PC-3 (cell line): Measurements from ENCODE around the gene PELO. TPM values are rescaled to one million over a fixed set of nuclear protein-coding genes. Genes with fewer than 3 reads are reported as not detected.

ENCODE experiments used
- ATAC-seq: fragments of 200-7000 bp; cut with Tn5 transposase; 2 replicates; pipeline ENCODE4 v1.9.1; 2020; ENCODE audit warnings: mild to moderate bottlenecking, moderate library complexity
- BruUV-seq: library from RNA; stranded (reverse); fragments of 400-500 nt; replicated peaks from 2 replicates; lab custom pipeline; 2021; lab: Mats Ljungman, UMichigan
- CTCF ChIA-PET: fragments of 300-600 bp; sonication (Branson Sonifier 250); formaldehyde crosslinking; loops from one replicate; lab custom pipeline; 2022; ENCODE audit warnings: antibody characterized with exemption; lab: Charles Lee
- POLR2A ChIA-PET: fragments of 300-600 bp; sonication (Branson Sonifier 250); formaldehyde crosslinking; loops from one replicate; lab custom pipeline; 2022; ENCODE audit warnings: antibody characterized with exemption; ENCODE audit not compliant: unreplicated experiment; lab: Charles Lee
- DNase-seq: peaks from one replicate; pipeline ENCODE4 v3.0.0-alpha.2; 2015
- H2AFZ ChIP-seq: fragments of 300-600 bp; sonication (generic); 2 replicates; pipeline ENCODE4 v1.6.0; 2016; ENCODE audit warnings: antibody characterized with exemption, low read length
- H3F3A ChIP-seq: fragments of 300-600 bp; sonication (generic); one replicate; pipeline ENCODE4 v1.6.0; 2017; ENCODE audit warnings: antibody characterized with exemption, low read length, control low read depth, mild to moderate bottlenecking; ENCODE audit not compliant: unreplicated experiment
- H3K27ac ChIP-seq: fragments of 300-600 bp; sonication (generic); 2 replicates; pipeline ENCODE4 v1.5.1; 2016; ENCODE audit warnings: mild to moderate bottlenecking, low read length
- H3K27me3 ChIP-seq: fragments of 300-600 bp; sonication (generic); 2 replicates; pipeline ENCODE4 v1.6.1; 2016; ENCODE audit warnings: low read length, mixed read lengths
- H3K36me3 ChIP-seq: fragments of 300-600 bp; sonication (generic); 2 replicates; pipeline ENCODE4 v1.6.1; 2016; ENCODE audit warnings: low read depth, mixed run types, low read length, mixed read lengths
- H3K4me1 ChIP-seq: fragments of 300-600 bp; sonication (generic); 2 replicates; pipeline ENCODE4 v1.5.1; 2016; ENCODE audit warnings: low read length; ENCODE audit not compliant: insufficient read depth
- H3K4me2 ChIP-seq: fragments of 300-600 bp; sonication (generic); 2 replicates; pipeline ENCODE4 v1.6.0; 2016; ENCODE audit warnings: low read length
- H3K4me3 ChIP-seq: fragments of 300-600 bp; sonication (generic); 2 replicates; pipeline ENCODE4 v1.5.1; 2016; ENCODE audit warnings: mild to moderate bottlenecking, low read length, mixed read lengths
- H3K79me2 ChIP-seq: fragments of 300-600 bp; sonication (generic); 2 replicates; pipeline ENCODE4 v1.6.1; 2017; ENCODE audit warnings: low read length, mixed read lengths
- H3K9ac ChIP-seq: fragments of 300-600 bp; sonication (generic); 2 replicates; pipeline ENCODE4 v1.6.0; 2016; ENCODE audit warnings: mild to moderate bottlenecking, low read length
- H3K9me2 ChIP-seq: fragments of 300-600 bp; sonication (generic); replicated peaks from 2 replicates; pipeline ENCODE4 v1.6.1; 2016; ENCODE audit warnings: mixed run types, low read length, mixed read lengths
- H3K9me3 ChIP-seq: fragments of 300-600 bp; sonication (generic); 2 replicates; pipeline ENCODE4 v1.6.1; 2016; ENCODE audit warnings: low read length, mixed read lengths
- H4K20me1 ChIP-seq: fragments of 300-600 bp; sonication (generic); 2 replicates; pipeline ENCODE4 v1.6.1; 2016; ENCODE audit warnings: low read length, mixed read lengths
- EZH2 ChIP-seq: fragments of 300-600 bp; sonication (generic); IDR thresholded peaks from one replicate; pipeline ENCODE4 v1.6.1; 2017; ENCODE audit warnings: antibody characterized with exemption, mild to moderate bottlenecking, low read length; ENCODE audit not compliant: unreplicated experiment
- EZH2phosphoT487 ChIP-seq: fragments of 300-600 bp; sonication (generic); IDR thresholded peaks from 2 replicates; pipeline ENCODE4 v1.6.1; 2018; ENCODE audit warnings: mild to moderate bottlenecking, antibody characterized with exemption, low read length, borderline replicate concordance
- intact Hi-C: fragments of 100-400 bp; cut with micrococcal nuclease; formaldehyde crosslinking; loops from 2 replicates; pipeline ENCODE4 v1.9.0; 2023
- total RNA-seq: library from RNA; depleted of rRNA; stranded (reverse); fragments of >200 nt; gene quantifications from 2 replicates; pipeline ENCODE4 v1.2.3, GENCODE V29; 2014
- TF ChIP-seq, protein P1 (sequence below): fragments of 300-600 bp; sonication (generic); conservative IDR thresholded peaks from 2 replicates; pipeline ENCODE4 v1.5.1; 2017; ENCODE audit warnings: antibody characterized with exemption, low read depth, mild to moderate bottlenecking, low read length

Gene PELO
- total RNA-seq, 1 experiment from 2014 or later = 45.3 TPM

- ATAC-seq = no peak
- Histone ChIP-seq H3K36me3 (peaks cover 2% of the 10 kb centered on the region; the same call in 1 of the 2 replicates), H3K9ac (no peak overlapping the region), H3K4me3 (no peak overlapping the region), H3F3A (no peaks in the 10 kb centered on the region), H3K4me1 (peaks cover 13% of the 10 kb centered on the region; the same call in 1 of the 2 replicates), H3K9me2 (no peaks in the 10 kb centered on the region), H3K9me3 (no peaks in the 10 kb centered on the region), H3K27ac (no peak overlapping the region), H3K4me2 (no peak overlapping the region), H3K27me3 (no peaks in the 10 kb centered on the region), H4K20me1 (peaks cover 11% of the 10 kb centered on the region), H3K79me2 (peaks cover 28% of the 10 kb centered on the region), H2AFZ (no peak overlapping the region)
- TF ChIP-seq, protein P1, sequence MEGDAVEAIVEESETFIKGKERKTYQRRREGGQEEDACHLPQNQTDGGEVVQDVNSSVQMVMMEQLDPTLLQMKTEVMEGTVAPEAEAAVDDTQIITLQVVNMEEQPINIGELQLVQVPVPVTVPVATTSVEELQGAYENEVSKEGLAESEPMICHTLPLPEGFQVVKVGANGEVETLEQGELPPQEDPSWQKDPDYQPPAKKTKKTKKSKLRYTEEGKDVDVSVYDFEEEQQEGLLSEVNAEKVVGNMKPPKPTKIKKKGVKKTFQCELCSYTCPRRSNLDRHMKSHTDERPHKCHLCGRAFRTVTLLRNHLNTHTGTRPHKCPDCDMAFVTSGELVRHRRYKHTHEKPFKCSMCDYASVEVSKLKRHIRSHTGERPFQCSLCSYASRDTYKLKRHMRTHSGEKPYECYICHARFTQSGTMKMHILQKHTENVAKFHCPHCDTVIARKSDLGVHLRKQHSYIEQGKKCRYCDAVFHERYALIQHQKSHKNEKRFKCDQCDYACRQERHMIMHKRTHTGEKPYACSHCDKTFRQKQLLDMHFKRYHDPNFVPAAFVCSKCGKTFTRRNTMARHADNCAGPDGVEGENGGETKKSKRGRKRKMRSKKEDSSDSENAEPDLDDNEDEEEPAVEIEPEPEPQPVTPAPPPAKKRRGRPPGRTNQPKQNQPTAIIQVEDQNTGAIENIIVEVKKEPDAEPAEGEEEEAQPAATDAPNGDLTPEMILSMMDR = no peak
- TF ChIP-seq EZH2phosphoT487 (no peak), EZH2 (no peak)
- no TSS peak for BruUV-seq
- CTCF ChIA-PET = no interaction called here
- POLR2A ChIA-PET = no interaction called here
- DNase-seq = no peak
- intact Hi-C loops = no loop called here
Measured at GRCh38 chr5:52796031-52796430, 8.3 kb downstream of the PELO start.

- H3K9me3 ChIP-seq = no peaks in the 10 kb centered on the region
- no peak overlapping the region for H2AFZ ChIP-seq
- H3K27me3 ChIP-seq = no peaks in the 10 kb centered on the region
- no peak for ATAC-seq
- no peak for DNase-seq
- no peaks in the 10 kb centered on the region for H3K9me2 ChIP-seq
- peaks cover 34% of the 10 kb centered on the region for H3K79me2 ChIP-seq
- CTCF ChIA-PET = no interaction called here
- H3K9ac ChIP-seq = no peak overlapping the region
- H3K36me3 ChIP-seq = peaks cover 7% of the 10 kb centered on the region
- H3K4me1 ChIP-seq = peaks cover 13% of the 10 kb centered on the region; the same call in 1 of the 2 replicates
- H4K20me1 ChIP-seq = peaks cover 15% of the 10 kb centered on the region
- BruUV-seq = no TSS peak
- H3K4me2 ChIP-seq = no peak overlapping the region
- no peaks in the 10 kb centered on the region for H3F3A ChIP-seq
- H3K4me3 ChIP-seq = no peak overlapping the region
- no peak overlapping the region for H3K27ac ChIP-seq
- TF ChIP-seq EZH2phosphoT487 = no peak
- no peak for TF ChIP-seq EZH2
- TF ChIP-seq, protein P1 = no peak
- intact Hi-C loops = no loop called here
- POLR2A ChIA-PET = interaction anchor here (0.5 kb wide), 1 partner anchor 170 kb away, joined by 3 read pairs; no protein-coding TSS in a partner anchor
Measured at GRCh38 chr5:52796516-52797103, 8.9 kb downstream of the PELO start.

- Histone ChIP-seq H3K9me2 (no peaks in the 10 kb centered on the region), H3K4me1 (peaks cover 19% of the 10 kb centered on the region), H3K27ac (peak overlapping the region; percentile 99), H3K36me3 (peaks cover 20% of the 10 kb centered on the region), H4K20me1 (peaks cover 32% of the 10 kb centered on the region), H3K27me3 (no peaks in the 10 kb centered on the region), H3K9me3 (no peaks in the 10 kb centered on the region), H3K4me2 (peak overlapping the region; percentile 99), H3F3A (no peaks in the 10 kb centered on the region), H3K9ac (peak overlapping the region; percentile 100), H3K4me3 (peak overlapping the region; percentile 77), H2AFZ (peak overlapping the region; percentile 73; the same call in 1 of the 2 replicates), H3K79me2 (peaks cover 57% of the 10 kb centered on the region)
- ATAC-seq (no peak), DNase-seq (no peak)
- no TSS peak for BruUV-seq
- POLR2A ChIA-PET = interaction anchor here (0.6 to 1.2 kb wide), 4 partner anchors 9 to 134 kb away, joined by 3 to 8 read pairs (median 3); no protein-coding TSS in a partner anchor
- CTCF ChIA-PET = interaction anchor here (0.6 to 1.9 kb wide), 4 partner anchors 17 to 134 kb away, joined by 3 to 7 read pairs (median 5); no protein-coding TSS in a partner anchor
- TF ChIP-seq EZH2phosphoT487 = no peak
- no peak for TF ChIP-seq EZH2
- TF ChIP-seq, protein P1 = no peak
- intact Hi-C loops = loop anchor here (1.0 kb wide), 2 partner anchors 11 to 116 kb away; no protein-coding TSS in a partner anchor
Measured at GRCh38 chr5:52798938-52799337, 11.2 kb downstream of the PELO start.
